ENCODE data around the gene INS. TPM values are rescaled to one million over a fixed set of nuclear protein-coding genes. Genes with fewer than 3 reads are reported as not detected.
"Not testable (repeated sequence)": the region's sequence is repeated elsewhere in the genome, so short reads cannot be mapped to it uniquely, and the experiment has no call there.

Gene INS
- total RNA-seq, 1 donor from 2014 or later: not detected

GRCh38 chr11:2132874-2133240 is 28.2 kb downstream of the INS start:
- Mint-ChIP-seq H3K4me3 (ENCODE audit: low read depth) (no peak overlapping the region), H3K27ac (no peak overlapping the region), H3K36me3 (ENCODE audit: low read depth) (no peaks in the 10 kb centered on the region), H3K9me3 (peaks cover 5% of the 10 kb centered on the region), H3K4me1 (ENCODE audit: low read depth) (no peaks in the 10 kb centered on the region), H3K27me3 (ENCODE audit: low read depth) (peaks cover 40% of the 10 kb centered on the region)
- no peak for DNase-seq (ENCODE audit: low spot score)
- intact Hi-C loops (cut with micrococcal nuclease): no loop called here

- no peaks in the 10 kb centered on the region for H3K4me1 Mint-ChIP-seq (ENCODE audit: low read depth)
- H3K4me3 Mint-ChIP-seq (ENCODE audit: low read depth): no peak overlapping the region
- H3K36me3 Mint-ChIP-seq (ENCODE audit: low read depth): no peaks in the 10 kb centered on the region
- intact Hi-C loops (cut with micrococcal nuclease): no loop called here
- H3K27me3 Mint-ChIP-seq (ENCODE audit: low read depth): peaks cover 34% of the 10 kb centered on the region
- no peak for DNase-seq (ENCODE audit: low spot score)
- H3K27ac Mint-ChIP-seq: no peak overlapping the region
- H3K9me3 Mint-ChIP-seq: peaks cover 5% of the 10 kb centered on the region
Measured at GRCh38 chr11:2132246-2132645, 28.8 kb downstream of the INS start.

- Mint-ChIP-seq H3K27me3 (ENCODE audit: low read depth) (peaks cover 30% of the 10 kb centered on the region), H3K27ac (no peak overlapping the region), H3K36me3 (ENCODE audit: low read depth) (no peaks in the 10 kb centered on the region), H3K4me3 (ENCODE audit: low read depth) (no peak overlapping the region), H3K9me3 (peaks cover 5% of the 10 kb centered on the region), H3K4me1 (ENCODE audit: low read depth) (no peaks in the 10 kb centered on the region)
- intact Hi-C loops (cut with micrococcal nuclease): no loop called here
- no peak for DNase-seq (ENCODE audit: low spot score)
Measured at GRCh38 chr11:2131371-2132236, 29.4 kb downstream of the INS start.

- H3K4me3 Mint-ChIP-seq (ENCODE audit: low read depth): no peak overlapping the region
- intact Hi-C loops (cut with micrococcal nuclease): no loop called here
- H3K27ac Mint-ChIP-seq: no peak overlapping the region
- no peaks in the 10 kb centered on the region for H3K36me3 Mint-ChIP-seq (ENCODE audit: low read depth)
- H3K4me1 Mint-ChIP-seq (ENCODE audit: low read depth): no peaks in the 10 kb centered on the region
- peaks cover 5% of the 10 kb centered on the region for H3K9me3 Mint-ChIP-seq
- DNase-seq (ENCODE audit: low spot score): no peak
- peaks cover 23% of the 10 kb centered on the region for H3K27me3 Mint-ChIP-seq (ENCODE audit: low read depth)
Measured at GRCh38 chr11:2130881-2131352, 30.1 kb downstream of the INS start.

- H3K36me3 Mint-ChIP-seq (ENCODE audit: low read depth): no peaks in the 10 kb centered on the region
- H3K4me1 Mint-ChIP-seq (ENCODE audit: low read depth): no peaks in the 10 kb centered on the region
- no peak overlapping the region for H3K27ac Mint-ChIP-seq
- peaks cover 18% of the 10 kb centered on the region for H3K27me3 Mint-ChIP-seq (ENCODE audit: low read depth)
- intact Hi-C loops (cut with micrococcal nuclease): no loop called here
- H3K9me3 Mint-ChIP-seq: peaks cover 12% of the 10 kb centered on the region
- DNase-seq (ENCODE audit: low spot score): no peak
- H3K4me3 Mint-ChIP-seq (ENCODE audit: low read depth): no peak overlapping the region
Measured at GRCh38 chr11:2129699-2130366, 31.2 kb downstream of the INS start.

GRCh38 chr11:2129308-2129698 is 31.7 kb downstream of the INS start:
- DNase-seq (ENCODE audit: low spot score): no peak
- intact Hi-C loops (cut with micrococcal nuclease): no loop called here

GRCh38 chr11:2128511-2129307 is 32.3 kb downstream of the INS start:
- DNase-seq (ENCODE audit: low spot score): no peak
- H3K4me3 Mint-ChIP-seq (ENCODE audit: low read depth): no peak overlapping the region
- peaks cover 13% of the 10 kb centered on the region for H3K27me3 Mint-ChIP-seq (ENCODE audit: low read depth)
- no peaks in the 10 kb centered on the region for H3K36me3 Mint-ChIP-seq (ENCODE audit: low read depth)
- H3K9me3 Mint-ChIP-seq: peaks cover 16% of the 10 kb centered on the region
- intact Hi-C loops (cut with micrococcal nuclease): no loop called here
- no peak overlapping the region for H3K27ac Mint-ChIP-seq
- H3K4me1 Mint-ChIP-seq (ENCODE audit: low read depth): no peaks in the 10 kb centered on the region

More at GRCh38 chr11:2129308-2129698, 31.7 kb downstream of the INS start:
- Mint-ChIP-seq H3K4me3 (ENCODE audit: low read depth) (no peak overlapping the region), H3K9me3 (peaks cover 16% of the 10 kb centered on the region), H3K27ac (no peak overlapping the region), H3K36me3 (ENCODE audit: low read depth) (no peaks in the 10 kb centered on the region), H3K27me3 (ENCODE audit: low read depth) (peaks cover 15% of the 10 kb centered on the region), H3K4me1 (ENCODE audit: low read depth) (no peaks in the 10 kb centered on the region)

GRCh38 chr11:2128130-2128510 is 32.9 kb downstream of the INS start:
- H3K36me3 Mint-ChIP-seq (ENCODE audit: low read depth): no peaks in the 10 kb centered on the region
- H3K27ac Mint-ChIP-seq: no peak overlapping the region
- H3K27me3 Mint-ChIP-seq (ENCODE audit: low read depth): peaks cover 8% of the 10 kb centered on the region
- H3K4me3 Mint-ChIP-seq (ENCODE audit: low read depth): no peak overlapping the region
- intact Hi-C loops (cut with micrococcal nuclease): no loop called here
- H3K4me1 Mint-ChIP-seq (ENCODE audit: low read depth): no peaks in the 10 kb centered on the region
- no peak for DNase-seq (ENCODE audit: low spot score)
- H3K9me3 Mint-ChIP-seq: peaks cover 16% of the 10 kb centered on the region

GRCh38 chr11:2127482-2128129 is 33.4 kb downstream of the INS start:
- intact Hi-C loops (cut with micrococcal nuclease): no loop called here
- Mint-ChIP-seq H3K4me1 (ENCODE audit: low read depth) (no peaks in the 10 kb centered on the region), H3K9me3 (peaks cover 16% of the 10 kb centered on the region), H3K4me3 (ENCODE audit: low read depth) (no peak overlapping the region), H3K36me3 (ENCODE audit: low read depth) (no peaks in the 10 kb centered on the region), H3K27me3 (ENCODE audit: low read depth) (peaks cover 5% of the 10 kb centered on the region), H3K27ac (no peak overlapping the region)
- no peak for DNase-seq (ENCODE audit: low spot score)

GRCh38 chr11:2126520-2127085 is 34.4 kb downstream of the INS start:
- no peak for DNase-seq (ENCODE audit: low spot score)
- H3K9me3 Mint-ChIP-seq: peaks cover 16% of the 10 kb centered on the region
- H3K4me1 Mint-ChIP-seq (ENCODE audit: low read depth): no peaks in the 10 kb centered on the region
- H3K36me3 Mint-ChIP-seq (ENCODE audit: low read depth): no peaks in the 10 kb centered on the region
- H3K27me3 Mint-ChIP-seq (ENCODE audit: low read depth): peaks cover 4% of the 10 kb centered on the region
- H3K27ac Mint-ChIP-seq: no peak overlapping the region
- H3K4me3 Mint-ChIP-seq (ENCODE audit: low read depth): no peak overlapping the region
- intact Hi-C loops (cut with micrococcal nuclease): no loop called here

- H3K4me3 Mint-ChIP-seq (ENCODE audit: low read depth); H3K4me1 Mint-ChIP-seq (ENCODE audit: low read depth); H3K36me3 Mint-ChIP-seq (ENCODE audit: low read depth); DNase-seq (ENCODE audit: low spot score); intact Hi-C loops (cut with micrococcal nuclease); H3K27ac Mint-ChIP-seq; H3K27me3 Mint-ChIP-seq (ENCODE audit: low read depth): not testable (repeated sequence)
- H3K9me3 Mint-ChIP-seq: peaks cover 11% of the 10 kb centered on the region
Measured at GRCh38 chr11:2124736-2125484, 36.1 kb downstream of the INS start.

GRCh38 chr11:2123628-2123960 is 37.4 kb downstream of the INS start:
- Mint-ChIP-seq H3K27me3 (ENCODE audit: low read depth) (peaks cover 6% of the 10 kb centered on the region), H3K4me1 (ENCODE audit: low read depth) (no peaks in the 10 kb centered on the region), H3K9me3 (peaks cover 11% of the 10 kb centered on the region), H3K4me3 (ENCODE audit: low read depth) (no peak overlapping the region), H3K36me3 (ENCODE audit: low read depth) (no peaks in the 10 kb centered on the region), H3K27ac (no peak overlapping the region)
- DNase-seq (ENCODE audit: low spot score): no peak
- intact Hi-C loops (cut with micrococcal nuclease): no loop called here

Measured in activated T-helper 2 cell treated with anti-CD3 and anti-CD28 coated beads, Interferon-gamma antibody, Interleukin-2, Interleukin-4, amounts not matched to agents 10 μg/mL and 5 μg/mL and 100 μg/mL, durations not matched to agents 14 hours and 24 hours and 36 hours (primary cell).